Medulla oblongata (tissue), 1 donor: Measurements from ENCODE around the gene NPC2.
"Not testable (repeated sequence)": the region's sequence is repeated elsewhere in the genome, so short reads cannot be mapped to it uniquely, and the experiment has no call there.

ENCODE experiments used
- DNase-seq: peaks from one replicate; pipeline ENCODE4 v3.0.0-alpha.2; 2015; ENCODE audit errors: extremely low spot score

The NPC2 gene

GRCh38 chr14:74492776-74493342, at the start of gene NPC2:
TSS of gene NPC2 (minus strand) at chr14:74493305. CDS start at chr14:74493274, 31 bp downstream.
- no peak for DNase-seq

DNA sequence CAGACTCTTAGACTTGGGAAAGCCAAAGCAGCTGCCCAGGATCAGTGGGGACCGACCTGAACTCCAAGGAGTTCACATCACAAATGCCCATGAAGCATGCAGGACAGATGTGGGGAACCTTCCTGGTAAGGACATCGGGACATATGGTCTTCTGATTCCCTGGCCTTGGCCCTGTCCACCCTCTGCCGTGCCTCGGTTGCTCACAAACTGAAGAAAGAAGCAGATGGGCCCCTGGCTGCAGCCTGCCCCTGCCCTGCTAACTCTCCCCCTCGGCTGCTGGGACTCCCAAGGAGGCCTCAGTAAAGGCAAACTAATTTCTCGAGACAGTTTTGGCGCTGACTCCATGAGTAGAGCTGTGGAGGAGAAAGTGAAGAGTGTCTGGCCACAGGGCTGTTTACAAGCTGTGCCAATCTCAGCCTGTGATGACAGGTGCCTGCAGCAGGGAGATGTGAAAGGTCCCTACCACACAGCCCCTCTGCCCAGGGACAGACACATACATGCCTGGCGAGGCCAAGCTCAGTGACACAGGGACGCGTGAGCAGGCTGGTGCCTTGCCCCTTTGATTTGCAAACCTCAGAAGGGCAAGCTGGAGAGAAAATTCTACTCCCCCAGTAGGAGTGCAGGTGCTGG, 49.1 kb upstream of the NPC2 start:
- DNase-seq = no peak

DNA sequence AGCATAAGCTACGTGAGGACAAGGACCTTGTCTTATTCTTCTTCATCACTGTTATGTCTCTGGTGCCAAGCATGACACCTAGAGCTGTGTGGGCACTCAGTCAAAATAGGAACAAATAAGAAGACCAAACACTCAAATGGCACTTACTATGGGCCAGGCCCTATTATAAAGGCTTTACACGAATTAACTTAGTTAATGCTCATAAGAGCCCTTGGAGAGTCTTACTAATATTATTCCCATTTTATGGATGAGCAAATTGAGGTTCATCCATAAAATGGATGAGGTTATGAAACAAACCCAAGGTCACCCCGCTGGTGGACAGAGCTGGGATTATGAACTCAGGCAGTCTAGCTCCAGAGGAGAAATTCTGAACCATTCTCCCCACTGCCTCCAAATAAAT, 48.1 kb upstream of the NPC2 start:
- no peak for DNase-seq

DNA sequence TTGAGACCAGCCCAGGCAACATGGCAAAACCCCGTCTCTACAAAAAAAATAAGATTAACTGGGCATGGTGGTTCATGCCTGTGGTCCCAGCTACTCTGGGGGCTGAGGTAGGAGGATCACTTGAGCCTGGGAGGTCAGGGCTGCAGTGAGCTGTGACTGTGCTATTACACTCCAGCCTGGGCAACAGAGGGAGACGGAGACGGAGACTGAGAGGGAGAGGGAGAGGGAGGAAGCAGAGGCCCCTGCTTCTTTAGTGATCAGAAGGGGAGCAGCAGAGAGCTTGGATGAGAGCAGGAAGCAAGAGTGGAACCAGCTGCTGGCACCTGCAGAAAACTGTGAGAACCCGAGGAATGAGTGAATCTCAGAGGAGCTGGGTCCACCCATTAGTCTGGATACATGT, 46.4 kb upstream of the NPC2 start:
- no peak for DNase-seq

DNA sequence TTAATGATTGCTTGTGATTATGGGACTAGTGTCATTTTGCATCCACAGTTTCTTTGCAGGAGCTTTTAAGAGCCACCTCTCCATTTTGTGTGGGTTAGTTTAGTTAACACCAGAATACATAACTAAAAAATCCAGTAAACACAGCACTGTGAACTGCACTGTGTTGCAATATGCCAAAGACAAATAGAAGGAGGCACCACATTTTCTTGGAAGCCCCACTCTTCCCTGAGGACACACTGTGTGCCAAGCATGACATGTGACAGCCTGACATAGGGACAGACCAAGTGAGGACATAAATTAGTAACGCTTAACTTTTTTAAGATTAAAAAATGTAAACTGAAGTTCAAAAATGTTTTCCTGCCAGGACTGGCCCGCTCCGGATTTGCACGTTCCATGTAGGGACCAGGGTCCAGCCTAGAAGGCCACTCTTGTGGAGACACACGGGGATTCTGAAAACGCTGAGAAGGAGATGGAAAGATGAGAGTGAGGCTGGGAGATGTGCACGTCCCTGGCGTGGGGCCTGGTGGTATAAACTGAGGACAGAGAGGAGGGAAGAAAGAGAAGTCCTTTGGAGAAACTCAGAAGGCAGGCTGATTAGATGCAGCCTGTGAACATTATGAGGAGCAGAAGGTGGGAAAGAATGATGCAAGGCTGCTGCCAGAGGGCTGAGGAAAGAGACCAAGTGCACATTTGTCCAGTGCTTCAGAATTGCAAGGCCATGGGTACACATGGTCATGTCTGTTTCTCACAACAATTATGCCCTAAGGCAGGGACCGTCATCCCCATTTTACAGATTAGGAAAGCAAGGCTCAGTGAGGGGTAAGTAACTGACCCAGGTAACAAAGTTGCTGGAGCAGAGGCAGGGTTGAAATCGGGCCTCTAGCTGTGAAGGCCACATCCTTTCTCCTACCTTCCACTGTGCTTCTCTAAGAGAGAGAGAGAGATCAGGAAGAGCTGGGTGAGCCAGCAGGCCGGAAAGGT, 45.6 kb upstream of the NPC2 start:
- no peak for DNase-seq

GRCh38 chr14:74536336-74536735, 43.2 kb upstream of the NPC2 start:
- not testable (repeated sequence) for DNase-seq

DNA sequence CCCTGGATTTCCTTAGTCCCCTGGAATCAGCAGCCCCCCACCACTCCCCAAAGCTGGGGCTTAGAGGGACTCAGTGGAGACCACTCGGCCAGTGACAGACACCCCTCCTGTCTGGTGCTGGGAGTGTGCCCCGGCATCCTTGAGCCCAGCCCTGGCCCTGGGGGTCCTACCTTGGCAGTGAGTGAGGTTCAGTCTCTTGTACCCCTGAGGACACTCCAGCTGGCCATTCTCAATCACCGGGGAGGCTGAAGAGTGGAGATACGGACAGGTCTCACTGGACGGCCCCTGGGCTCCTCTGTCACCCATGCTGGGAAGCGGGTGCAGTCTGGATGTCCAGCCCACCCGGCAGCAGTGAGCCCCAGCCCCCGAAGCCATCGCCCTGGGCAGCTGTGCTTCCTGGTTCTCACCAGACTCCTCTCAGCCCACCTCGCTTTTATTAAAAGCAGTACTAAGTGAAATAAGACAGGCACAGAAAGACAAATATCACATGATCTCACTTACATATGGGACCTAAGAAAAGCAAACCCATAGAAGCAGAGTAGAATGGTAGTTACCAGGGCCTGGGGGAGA, 42.7 kb upstream of the NPC2 start:
- no peak for DNase-seq

- no peak for DNase-seq
Observed at GRCh38 chr14:74533576-74533975, 40.5 kb upstream of the NPC2 start.

DNA sequence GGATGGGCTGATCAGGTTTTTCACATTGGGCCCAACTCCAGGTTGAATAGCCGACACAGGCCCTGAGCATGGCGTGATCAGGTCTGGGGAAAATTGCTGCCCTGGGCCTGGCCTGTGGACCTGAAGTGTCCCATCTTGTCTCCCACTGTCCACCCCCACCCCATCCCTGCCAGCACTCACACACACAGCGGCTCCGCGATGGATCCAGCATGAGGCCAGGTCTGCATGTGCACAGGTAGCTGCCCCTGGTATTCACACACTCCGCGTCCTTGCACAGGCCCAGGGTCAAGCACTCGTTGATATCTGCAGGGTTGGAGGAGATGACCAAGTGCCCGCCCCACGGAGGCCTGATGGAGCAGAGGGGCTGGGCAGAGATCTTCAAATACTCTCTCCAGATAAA, 39.1 kb upstream of the NPC2 start:
- no peak for DNase-seq

- DNase-seq = peak; percentile 30
Observed at GRCh38 chr14:74531467-74531866, 38.4 kb upstream of the NPC2 start.

GRCh38 chr14:74531006-74531405, 37.9 kb upstream of the NPC2 start:
- DNase-seq = no peak

DNA sequence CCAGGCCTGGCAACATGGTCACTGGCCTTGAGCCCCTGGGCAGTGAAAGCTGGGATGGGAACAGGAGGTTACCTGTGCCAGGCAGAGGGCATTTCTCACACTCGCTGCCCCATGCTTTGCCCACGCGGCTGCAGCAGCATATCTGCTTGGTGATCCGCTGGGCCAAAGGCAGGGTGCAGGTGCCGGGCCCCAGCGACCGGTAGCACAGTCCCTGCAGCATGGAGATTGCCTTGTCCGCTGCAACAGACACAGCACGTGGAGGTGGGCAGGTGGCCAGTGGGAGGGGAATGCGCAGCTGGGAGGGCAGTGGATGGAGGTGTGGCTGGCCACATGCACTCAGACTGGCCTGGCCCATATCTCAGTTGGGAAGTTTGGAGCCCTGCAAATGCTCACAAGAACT, 35.8 kb upstream of the NPC2 start:
- DNase-seq = no peak

- DNase-seq = no peak
Observed at GRCh38 chr14:74528406-74528805, 35.3 kb upstream of the NPC2 start.

- no peak for DNase-seq
Observed at GRCh38 chr14:74527736-74528280, 34.7 kb upstream of the NPC2 start.

DNA sequence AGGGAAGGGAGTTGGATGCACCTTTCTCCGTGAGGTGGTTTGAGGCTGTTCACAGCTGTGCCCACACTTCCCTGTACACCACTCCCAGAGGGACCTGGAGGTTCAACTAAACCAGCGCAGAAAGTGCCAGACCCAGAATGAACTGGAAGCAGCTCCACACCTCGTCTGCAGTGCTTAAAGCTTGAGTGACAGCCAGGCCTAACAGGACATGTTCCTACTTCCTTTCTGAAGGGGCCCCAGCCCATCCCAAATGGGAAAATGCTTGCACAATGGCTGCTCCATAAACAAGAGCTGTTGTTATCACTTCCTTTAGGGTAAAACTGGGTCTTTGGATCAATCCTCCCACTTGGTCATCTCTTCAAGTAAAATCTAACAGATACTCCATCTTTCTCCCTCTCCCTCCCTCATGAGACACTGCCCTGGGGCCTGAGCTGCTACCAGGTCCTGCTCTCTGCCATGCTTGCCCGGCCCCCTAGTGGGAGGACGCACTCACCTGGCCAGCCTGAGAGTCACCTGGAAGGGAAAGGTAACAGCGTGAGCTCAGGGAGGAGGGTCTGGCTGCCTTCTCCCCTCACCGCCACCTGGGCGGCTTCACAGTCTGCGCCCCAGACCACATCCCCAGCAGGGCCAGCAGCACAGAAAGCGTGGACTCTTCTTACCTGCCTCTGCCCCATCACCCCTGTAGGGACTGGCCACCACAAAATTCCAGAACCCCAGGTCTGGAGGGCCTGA, 33.9 kb upstream of the NPC2 start:
- DNase-seq = no peak

DNA sequence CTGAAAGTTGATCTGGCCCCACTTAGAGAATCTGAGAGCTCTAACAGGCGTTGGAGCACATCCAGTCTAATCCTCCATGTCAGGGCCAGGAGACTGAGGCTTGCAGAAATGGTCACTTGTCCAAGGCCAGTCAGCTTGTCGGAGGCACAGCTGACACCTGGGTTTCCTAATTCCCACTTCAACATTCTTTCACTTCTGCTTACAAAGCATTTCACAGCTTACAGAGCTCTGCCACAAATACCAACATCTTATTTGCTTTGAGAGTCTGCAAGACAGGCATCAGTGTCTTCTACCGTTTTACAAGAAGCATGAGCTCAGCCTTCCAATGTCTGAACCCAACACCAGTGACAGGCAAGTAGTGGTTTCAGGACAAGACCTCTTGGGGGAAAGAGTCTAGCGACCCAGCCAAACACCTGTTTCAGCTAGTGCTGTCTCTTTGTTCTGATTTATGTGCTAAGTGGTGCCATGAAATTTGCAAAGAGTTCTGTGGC, 32.3 kb upstream of the NPC2 start:
- no peak for DNase-seq

- DNase-seq = no peak
Observed at GRCh38 chr14:74524812-74525135, 31.7 kb upstream of the NPC2 start.

DNA sequence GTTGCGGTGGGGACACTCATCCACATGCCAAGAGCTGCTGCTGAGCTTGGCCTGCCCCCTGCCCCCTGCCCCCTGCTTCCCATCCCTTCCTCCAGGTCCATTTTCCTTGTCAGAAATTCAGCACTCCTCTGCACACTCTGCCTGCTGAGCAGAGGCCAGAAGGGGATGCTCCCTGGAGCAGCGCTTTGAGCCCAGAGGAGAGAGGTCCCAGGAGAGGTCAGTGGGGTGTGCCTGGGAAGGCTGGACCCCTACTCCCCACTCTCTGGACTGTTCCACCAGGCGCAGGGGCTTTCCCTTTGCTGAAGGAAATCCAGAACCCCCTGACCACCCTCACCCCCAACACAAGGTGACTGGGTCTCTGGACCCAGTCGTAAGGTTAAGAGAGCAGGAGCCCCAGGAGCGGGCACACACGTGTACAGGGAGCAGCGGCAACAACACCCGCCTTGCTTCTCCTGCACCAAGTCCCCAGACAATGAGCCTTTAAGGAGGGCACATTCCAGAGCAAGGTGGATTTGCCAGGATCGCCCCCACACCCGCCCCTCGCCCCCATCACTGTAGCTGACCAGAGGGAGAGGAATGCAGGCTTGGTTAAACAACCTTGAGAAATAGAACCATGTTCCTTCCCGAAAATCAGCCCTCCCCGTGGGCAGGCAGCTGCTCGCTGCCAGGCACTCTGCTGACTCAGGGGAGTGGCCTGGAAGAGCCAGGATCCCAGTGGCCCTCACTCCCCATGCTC, 31.1 kb upstream of the NPC2 start:
- DNase-seq = no peak

- DNase-seq = no peak
Observed at GRCh38 chr14:74522740-74523139, 29.6 kb upstream of the NPC2 start.

DNA sequence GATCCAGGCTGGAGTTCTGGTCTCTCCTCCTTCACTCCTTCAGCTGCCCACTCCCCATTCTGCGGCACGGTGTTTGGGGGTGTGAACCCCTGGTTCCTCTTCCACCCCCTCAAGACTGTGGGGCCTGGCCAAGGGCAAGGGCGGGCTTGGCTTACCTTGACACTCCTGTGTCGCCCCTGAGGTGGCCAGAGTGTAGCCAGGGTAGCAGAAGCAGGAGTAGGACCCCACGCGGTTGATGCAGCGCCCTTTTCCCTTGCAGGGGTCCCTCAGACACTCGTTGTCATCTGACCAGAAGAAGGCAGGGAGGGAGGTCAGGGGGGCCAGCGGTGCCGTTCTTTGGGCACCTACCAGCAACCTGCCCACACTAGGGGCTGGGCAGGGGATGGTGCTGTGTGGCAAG, 28.7 kb upstream of the NPC2 start:
- DNase-seq = no peak
